SK-N-SH (cell line): ENCODE data around the gene PEX14. TPM values are rescaled to one million over a fixed set of nuclear protein-coding genes. Genes with fewer than 3 reads are reported as not detected.
A peak's percentile ranks its signal among the peaks of the same experiment; 100 is the strongest.

Source experiments
- CTCF ChIA-PET: fragments of 300-600, 350-600 bp; formaldehyde crosslinking; extraction: SDS; loops from one replicate; lab custom pipeline; 2021; lab: Yijun Ruan, JAX
- POLR2A ChIA-PET: fragments of 350-600 bp; sonication (Branson Sonifier 250); formaldehyde crosslinking; extraction: SDS; loops from one replicate; lab custom pipeline; 2020; ENCODE audit warnings: antibody characterized with exemption, inconsistent platforms; lab: Yijun Ruan, JAX
- DNase-seq: peaks from one replicate; pipeline ENCODE4 v3.0.0; 2012
- H2AFZ ChIP-seq: fragments of 200-600 bp; sonication (generic); 2 replicates; pipeline ENCODE4 v1.8.1; 2016; ENCODE audit warnings: antibody characterized with exemption, mild to moderate bottlenecking, low read depth
- H3F3A ChIP-seq: fragments of 200-600 bp; sonication (generic); replicated peaks from 2 replicates; pipeline ENCODE3; 2016; ENCODE audit warnings: antibody characterized with exemption, mild to moderate bottlenecking; ENCODE audit not compliant: insufficient read depth
- H3K27ac ChIP-seq, 2 experiments: fragments of 200-500 bp in 1 of 2; fragments of 200-600 bp in 1 of 2; sonication (Bioruptor generic) in 1 of 2; sonication (generic), shearing (Covaris generic) in 1 of 2; 2 replicates each; pipeline versions ENCODE4 v1.5.1 to v1.6.1; 2014 to 2016; ENCODE audit warnings: low read depth in 2 of 2, inconsistent platforms in 1 of 2, low read length in 1 of 2, mild to moderate bottlenecking in 1 of 2, mixed read lengths in 1 of 2
- H3K27me3 ChIP-seq: fragments of 200-600 bp; sonication (generic), shearing (Covaris generic); 2 replicates; pipeline ENCODE4 v1.6.1; 2016; ENCODE audit warnings: mixed run types; ENCODE audit not compliant: insufficient read depth
- H3K36me3 ChIP-seq, 2 experiments: fragments of 200-500 bp in 1 of 2; fragments of 200-600 bp in 1 of 2; sonication (Bioruptor generic) in 1 of 2; sonication (generic) in 1 of 2; replicated peaks in 1 of 2; 2 replicates each; pipeline versions ENCODE3 to v1.5.1; 2014 to 2016; ENCODE audit warnings: low read length in 1 of 2, mild to moderate bottlenecking in 1 of 2; ENCODE audit not compliant: insufficient read depth in 2 of 2, control insufficient read depth in 1 of 2
- H3K4me1 ChIP-seq, 2 experiments: fragments of 200-500 bp in 1 of 2; fragments of 200-600 bp in 1 of 2; sonication (Bioruptor generic) in 1 of 2; sonication (generic), shearing (Covaris generic) in 1 of 2; 2 replicates each; pipeline versions ENCODE4 v1.5.1 to v1.6.1; 2014 to 2016; ENCODE audit warnings: low read depth in 1 of 2, low read length in 1 of 2, mixed run types in 1 of 2; ENCODE audit not compliant: insufficient read depth in 2 of 2, control insufficient read depth in 1 of 2
- H3K4me2 ChIP-seq: fragments of 200-600 bp; sonication (generic), shearing (Covaris generic); 2 replicates; pipeline ENCODE4 v1.6.1; 2017; ENCODE audit warnings: mixed run types
- H3K4me3 ChIP-seq, 2 experiments: fragments of 200-500 bp in 1 of 2; fragments of 200-600 bp in 1 of 2; sonication (Bioruptor generic) in 1 of 2; sonication (generic), shearing (Covaris generic) in 1 of 2; 2 replicates each; pipeline versions ENCODE4 v1.5.1 to v1.8.1; 2014 to 2016; ENCODE audit warnings: low read depth in 2 of 2, inconsistent platforms in 1 of 2, low read length in 1 of 2, mild to moderate bottlenecking in 1 of 2, mixed read lengths in 1 of 2, moderate library complexity in 1 of 2
- H3K79me2 ChIP-seq: fragments of 200-600 bp; sonication (generic); 2 replicates; pipeline ENCODE4 v1.8.1; 2017; ENCODE audit warnings: mild to moderate bottlenecking; ENCODE audit not compliant: insufficient read depth
- H3K9ac ChIP-seq: fragments of 200-600 bp; sonication (generic); 2 replicates; pipeline ENCODE4 v1.6.1; 2017; ENCODE audit warnings: mixed run types
- H3K9me2 ChIP-seq: fragments of 200-600 bp; sonication (generic); 2 replicates; pipeline ENCODE4 v1.6.1; 2017; ENCODE audit warnings: mixed run types
- H3K9me3 ChIP-seq: fragments of 200-600 bp; sonication (generic); 2 replicates; pipeline ENCODE4 v1.6.1; 2017; ENCODE audit warnings: mixed run types, mild to moderate bottlenecking, moderate library complexity
- H4K20me1 ChIP-seq: fragments of 200-600 bp; sonication (generic); 2 replicates; pipeline ENCODE4 v1.6.1; 2017; ENCODE audit warnings: mild to moderate bottlenecking, mixed run types; ENCODE audit not compliant: insufficient read depth
- CHD2 ChIP-seq: fragments of 150-350 bp; IDR thresholded peaks from 2 replicates; pipeline ENCODE4 v1.6.1; 2018; ENCODE audit warnings: low read length; ENCODE audit not compliant: partially characterized antibody
- ELF1 ChIP-seq: IDR thresholded peaks from 2 replicates; pipeline ENCODE4 v1.4.0; 2012
- EP300 ChIP-seq, 2 experiments: IDR thresholded peaks; 2 replicates each; pipeline versions ENCODE4 v1.4.0 to v1.6.1; 2012; ENCODE audit warnings: borderline replicate concordance in 1 of 2, low read depth in 1 of 2, low read length in 1 of 2
- EZH2phosphoT487 ChIP-seq: fragments of 200-600 bp; sonication (generic); IDR thresholded peaks from 2 replicates; pipeline ENCODE4 v1.6.1; 2017; ENCODE audit warnings: low read depth, mixed run types, mild to moderate bottlenecking, antibody characterized with exemption, moderate library complexity, borderline replicate concordance
- GATA2 ChIP-seq: sonication (generic); formaldehyde crosslinking; IDR thresholded peaks from 2 replicates; pipeline ENCODE4 v1.5.0; 2020; ENCODE audit warnings: mild to moderate bottlenecking, missing genetic modification reagents
- MXI1 ChIP-seq: IDR thresholded peaks from 2 replicates; pipeline ENCODE4 v1.6.1; 2012; ENCODE audit warnings: mild to moderate bottlenecking, low read depth, low read length, improper control_type of control experiment
- NFIC ChIP-seq: IDR thresholded peaks from 2 replicates; pipeline ENCODE4 v1.4.0; 2012; ENCODE audit warnings: borderline replicate concordance
- RCOR1 ChIP-seq: fragments of 150-350 bp; IDR thresholded peaks from 2 replicates; pipeline ENCODE4 v1.6.1; 2017; ENCODE audit warnings: antibody characterized with exemption, low read length
- RFX5 ChIP-seq: IDR thresholded peaks from 2 replicates; pipeline ENCODE4 v1.6.1; 2012; ENCODE audit warnings: mild to moderate bottlenecking, improper control_type of control experiment, low read length
- RXRA ChIP-seq: IDR thresholded peaks from 2 replicates; pipeline ENCODE4 v1.4.0; 2012; ENCODE audit warnings: low read depth, mild to moderate bottlenecking, borderline replicate concordance
- SIN3A ChIP-seq: IDR thresholded peaks from 2 replicates; pipeline ENCODE4 v1.6.1; 2012; ENCODE audit warnings: low read depth, mild to moderate bottlenecking, low read length, moderate library complexity, borderline replicate concordance
- SMC3 ChIP-seq: IDR thresholded peaks from 2 replicates; pipeline ENCODE4 v1.6.1; 2012; ENCODE audit warnings: low read depth, low read length, improper control_type of control experiment
- TCF12 ChIP-seq: IDR thresholded peaks from 2 replicates; pipeline ENCODE4 v1.4.0; 2012
- TEAD4 ChIP-seq: IDR thresholded peaks from 2 replicates; pipeline ENCODE4 v1.4.0; 2012; ENCODE audit warnings: mild to moderate bottlenecking, borderline replicate concordance; ENCODE audit not compliant: insufficient read depth
- WGBS: methylation state at CpG from one replicate; pipeline ENCODE4 v1.1.6; 2017; ENCODE audit warnings: low lambda C conversion rate; 5-methylcytosine and 5-hydroxymethylcytosine counted together
- polyA plus RNA-seq, 3 experiments: library from polyadenylated mRNA; depleted of rRNA; stranded (reverse); fragments of >200 nt; gene quantifications; 2 replicates each; pipeline ENCODE4 v1.2.3, GENCODE V29; 2012
- TF ChIP-seq, protein P1 (sequence below): IDR thresholded peaks from 2 replicates; pipeline ENCODE4 v1.6.1; 2012; ENCODE audit warnings: mild to moderate bottlenecking, low read depth, low read length, moderate library complexity
- TF ChIP-seq, protein P2 (sequence below): IDR thresholded peaks from 2 replicates; pipeline ENCODE4 v1.4.0; 2012; ENCODE audit warnings: low read depth, borderline replicate concordance
- TF ChIP-seq, protein P3 (sequence below): fragments of 200-600 bp; sonication (generic); IDR thresholded peaks from 2 replicates; pipeline ENCODE4 v1.6.1; 2017; ENCODE audit warnings: antibody characterized with exemption, mild to moderate bottlenecking, moderate library complexity
- TF ChIP-seq, protein P4 (sequence below): IDR thresholded peaks from 2 replicates; pipeline ENCODE4 v1.4.0; 2012; ENCODE audit warnings: low read depth, borderline replicate concordance

PEX14 gene
- polyA plus RNA-seq, 1 of the 3 experiments (the other 2 are of a cell fraction) = 36.2 TPM

DNA sequence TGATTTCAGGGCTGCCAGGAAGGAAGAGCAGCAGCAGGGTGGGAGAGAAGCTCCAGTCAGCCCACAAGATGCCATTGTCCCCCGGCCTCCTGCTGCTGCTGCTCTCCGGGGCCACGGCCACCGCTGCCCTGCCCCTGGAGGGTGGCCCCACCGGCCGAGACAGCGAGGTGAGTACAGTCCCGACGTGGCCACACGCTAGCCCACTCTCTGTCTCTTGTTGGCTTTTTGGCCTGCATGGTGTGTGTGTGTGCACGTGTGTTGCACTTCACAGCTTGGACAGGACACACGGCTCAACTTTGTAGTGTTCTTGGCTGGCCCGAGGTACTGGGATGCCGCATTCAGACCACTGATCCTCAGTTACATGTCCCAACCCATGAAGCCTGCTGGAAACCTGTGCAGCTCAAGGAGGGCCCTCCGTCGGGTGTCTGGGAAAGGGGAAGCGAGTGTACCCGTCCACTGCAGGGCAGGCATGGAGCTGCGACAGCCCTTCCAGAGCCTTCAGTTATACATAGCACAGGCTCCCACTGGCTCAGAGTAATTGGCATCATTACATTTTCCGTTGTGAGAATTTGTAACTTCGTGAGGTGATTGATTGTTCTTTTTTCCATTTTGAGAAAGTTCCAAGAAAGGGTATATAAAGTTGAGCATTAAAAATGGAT lies 24.5 kb upstream of the PEX14 start:
- no peak overlapping the region for H2AFZ ChIP-seq
- CTCF ChIA-PET = interaction anchor here (1.2 to 4.7 kb wide), 3 partner anchors 21 to 417 kb away, joined by 3 to 16 read pairs (median 16); partner anchors contain the start of gene CENPS
- 95% methylated on average over 16 of the region's 21 CpGs for WGBS

More for the DNA sequence above, 24.5 kb upstream of the PEX14 start:
- POLR2A ChIA-PET = no interaction called here
- H3K9me2 ChIP-seq = no peaks in the 10 kb centered on the region
- peaks cover 13% of the 10 kb centered on the region for H3F3A ChIP-seq
- H3K27ac ChIP-seq = peak overlapping the region in 1 of 2 experiments; percentile 39; a peak in 1 of 4 replicates
- DNase-seq = peak; percentile 31
- H3K4me2 ChIP-seq = no peak overlapping the region
- H3K4me3 ChIP-seq = no peak overlapping the region
- H3K27me3 ChIP-seq = no peaks in the 10 kb centered on the region
- TF ChIP-seq GATA2 (CRISPR knock-in tag) = no peak
- TF ChIP-seq, protein P1, sequence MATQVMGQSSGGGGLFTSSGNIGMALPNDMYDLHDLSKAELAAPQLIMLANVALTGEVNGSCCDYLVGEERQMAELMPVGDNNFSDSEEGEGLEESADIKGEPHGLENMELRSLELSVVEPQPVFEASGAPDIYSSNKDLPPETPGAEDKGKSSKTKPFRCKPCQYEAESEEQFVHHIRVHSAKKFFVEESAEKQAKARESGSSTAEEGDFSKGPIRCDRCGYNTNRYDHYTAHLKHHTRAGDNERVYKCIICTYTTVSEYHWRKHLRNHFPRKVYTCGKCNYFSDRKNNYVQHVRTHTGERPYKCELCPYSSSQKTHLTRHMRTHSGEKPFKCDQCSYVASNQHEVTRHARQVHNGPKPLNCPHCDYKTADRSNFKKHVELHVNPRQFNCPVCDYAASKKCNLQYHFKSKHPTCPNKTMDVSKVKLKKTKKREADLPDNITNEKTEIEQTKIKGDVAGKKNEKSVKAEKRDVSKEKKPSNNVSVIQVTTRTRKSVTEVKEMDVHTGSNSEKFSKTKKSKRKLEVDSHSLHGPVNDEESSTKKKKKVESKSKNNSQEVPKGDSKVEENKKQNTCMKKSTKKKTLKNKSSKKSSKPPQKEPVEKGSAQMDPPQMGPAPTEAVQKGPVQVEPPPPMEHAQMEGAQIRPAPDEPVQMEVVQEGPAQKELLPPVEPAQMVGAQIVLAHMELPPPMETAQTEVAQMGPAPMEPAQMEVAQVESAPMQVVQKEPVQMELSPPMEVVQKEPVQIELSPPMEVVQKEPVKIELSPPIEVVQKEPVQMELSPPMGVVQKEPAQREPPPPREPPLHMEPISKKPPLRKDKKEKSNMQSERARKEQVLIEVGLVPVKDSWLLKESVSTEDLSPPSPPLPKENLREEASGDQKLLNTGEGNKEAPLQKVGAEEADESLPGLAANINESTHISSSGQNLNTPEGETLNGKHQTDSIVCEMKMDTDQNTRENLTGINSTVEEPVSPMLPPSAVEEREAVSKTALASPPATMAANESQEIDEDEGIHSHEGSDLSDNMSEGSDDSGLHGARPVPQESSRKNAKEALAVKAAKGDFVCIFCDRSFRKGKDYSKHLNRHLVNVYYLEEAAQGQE = no peak
- no peak for TF ChIP-seq TEAD4
- TF ChIP-seq, protein P2, sequence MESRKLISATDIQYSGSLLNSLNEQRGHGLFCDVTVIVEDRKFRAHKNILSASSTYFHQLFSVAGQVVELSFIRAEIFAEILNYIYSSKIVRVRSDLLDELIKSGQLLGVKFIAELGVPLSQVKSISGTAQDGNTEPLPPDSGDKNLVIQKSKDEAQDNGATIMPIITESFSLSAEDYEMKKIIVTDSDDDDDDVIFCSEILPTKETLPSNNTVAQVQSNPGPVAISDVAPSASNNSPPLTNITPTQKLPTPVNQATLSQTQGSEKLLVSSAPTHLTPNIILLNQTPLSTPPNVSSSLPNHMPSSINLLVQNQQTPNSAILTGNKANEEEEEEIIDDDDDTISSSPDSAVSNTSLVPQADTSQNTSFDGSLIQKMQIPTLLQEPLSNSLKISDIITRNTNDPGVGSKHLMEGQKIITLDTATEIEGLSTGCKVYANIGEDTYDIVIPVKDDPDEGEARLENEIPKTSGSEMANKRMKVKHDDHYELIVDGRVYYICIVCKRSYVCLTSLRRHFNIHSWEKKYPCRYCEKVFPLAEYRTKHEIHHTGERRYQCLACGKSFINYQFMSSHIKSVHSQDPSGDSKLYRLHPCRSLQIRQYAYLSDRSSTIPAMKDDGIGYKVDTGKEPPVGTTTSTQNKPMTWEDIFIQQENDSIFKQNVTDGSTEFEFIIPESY = no peak
- TF ChIP-seq TCF12 = no peak
- no peak for TF ChIP-seq RXRA
- no peak for TF ChIP-seq RCOR1
- TF ChIP-seq CHD2 = no peak
- TF ChIP-seq EZH2phosphoT487 = no peak
- TF ChIP-seq EP300 (IDR thresholded peaks at IDR 0.05; ENCODE audit: borderline replicate concordance in 1 of 2, low read depth in 1 of 2, low read length in 1 of 2) = no peak
- TF ChIP-seq SIN3A = no peak
- no peak for TF ChIP-seq ELF1
- TF ChIP-seq, protein P3, sequence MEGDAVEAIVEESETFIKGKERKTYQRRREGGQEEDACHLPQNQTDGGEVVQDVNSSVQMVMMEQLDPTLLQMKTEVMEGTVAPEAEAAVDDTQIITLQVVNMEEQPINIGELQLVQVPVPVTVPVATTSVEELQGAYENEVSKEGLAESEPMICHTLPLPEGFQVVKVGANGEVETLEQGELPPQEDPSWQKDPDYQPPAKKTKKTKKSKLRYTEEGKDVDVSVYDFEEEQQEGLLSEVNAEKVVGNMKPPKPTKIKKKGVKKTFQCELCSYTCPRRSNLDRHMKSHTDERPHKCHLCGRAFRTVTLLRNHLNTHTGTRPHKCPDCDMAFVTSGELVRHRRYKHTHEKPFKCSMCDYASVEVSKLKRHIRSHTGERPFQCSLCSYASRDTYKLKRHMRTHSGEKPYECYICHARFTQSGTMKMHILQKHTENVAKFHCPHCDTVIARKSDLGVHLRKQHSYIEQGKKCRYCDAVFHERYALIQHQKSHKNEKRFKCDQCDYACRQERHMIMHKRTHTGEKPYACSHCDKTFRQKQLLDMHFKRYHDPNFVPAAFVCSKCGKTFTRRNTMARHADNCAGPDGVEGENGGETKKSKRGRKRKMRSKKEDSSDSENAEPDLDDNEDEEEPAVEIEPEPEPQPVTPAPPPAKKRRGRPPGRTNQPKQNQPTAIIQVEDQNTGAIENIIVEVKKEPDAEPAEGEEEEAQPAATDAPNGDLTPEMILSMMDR = no peak
- no peak for TF ChIP-seq SMC3
- no peak for TF ChIP-seq RFX5
- no peak for TF ChIP-seq NFIC
- no peak for TF ChIP-seq MXI1
- TF ChIP-seq, protein P4, sequence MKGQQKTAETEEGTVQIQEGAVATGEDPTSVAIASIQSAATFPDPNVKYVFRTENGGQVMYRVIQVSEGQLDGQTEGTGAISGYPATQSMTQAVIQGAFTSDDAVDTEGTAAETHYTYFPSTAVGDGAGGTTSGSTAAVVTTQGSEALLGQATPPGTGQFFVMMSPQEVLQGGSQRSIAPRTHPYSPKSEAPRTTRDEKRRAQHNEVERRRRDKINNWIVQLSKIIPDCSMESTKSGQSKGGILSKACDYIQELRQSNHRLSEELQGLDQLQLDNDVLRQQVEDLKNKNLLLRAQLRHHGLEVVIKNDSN = no peak
- H3K36me3 ChIP-seq = peaks cover 0 to 5% of the 10 kb centered on the region in 2 experiments
- no peaks in the 10 kb centered on the region for H3K9me3 ChIP-seq
- H3K4me1 ChIP-seq = peaks cover 5 to 12% of the 10 kb centered on the region in 2 experiments
- no peak overlapping the region for H3K9ac ChIP-seq
- H3K79me2 ChIP-seq = no peaks in the 10 kb centered on the region
- no peaks in the 10 kb centered on the region for H4K20me1 ChIP-seq
